Lower lobe of right lung (tissue), 2 donors: ENCODE results near the gene HACE1. TPM values are rescaled to one million over a fixed set of nuclear protein-coding genes. Genes with fewer than 3 reads are reported as not detected.
"Not testable (repeated sequence)": the region's sequence is repeated elsewhere in the genome, so short reads cannot be mapped to it uniquely, and the experiment has no call there.

Experiments used
- ATAC-seq, 2 donors: fragments of 200-7000 bp; cut with Tn5 transposase; one replicate each; pipeline ENCODE4 v1.9.1; 2020 to 2022; ENCODE audit warnings: mild to moderate bottlenecking in 2 of 2, moderate library complexity in 2 of 2
- DNase-seq: peaks from one replicate; pipeline ENCODE4 v3.0.0-alpha.2; 2020
- H3K27ac ChIP-seq: fragments of 200-600 bp; one replicate; pipeline ENCODE4 v1.8.0; 2022
- H3K27me3 ChIP-seq: fragments of 200-600 bp; one replicate; pipeline ENCODE4 v1.8.0; 2022; ENCODE audit warnings: low read depth
- H3K36me3 ChIP-seq: fragments of 200-600 bp; one replicate; pipeline ENCODE4 v1.8.0; 2022; ENCODE audit warnings: mild to moderate bottlenecking
- H3K4me1 ChIP-seq: fragments of 200-600 bp; one replicate; pipeline ENCODE4 v1.8.0; 2022
- H3K4me3 ChIP-seq: fragments of 200-600 bp; one replicate; pipeline ENCODE4 v1.8.0; 2022; ENCODE audit warnings: mild to moderate bottlenecking
- H3K9me3 ChIP-seq: fragments of 200-600 bp; one replicate; pipeline ENCODE4 v1.8.0; 2022
- intact Hi-C: fragments of 100-400 bp; cut with DNase I; formaldehyde crosslinking; loops from one replicate; pipeline ENCODE4 v1.11.0; 2022
- total RNA-seq: library from RNA; stranded (reverse); fragmentation: NEBNext Ultra II Directional; extraction: Animal tissue kit (Norgen Biotek cat#: 25700); gene quantifications from one replicate; pipeline ENCODE4 v1.2.1, GENCODE V29; 2021
- TF ChIP-seq, protein P1 (sequence below): fragments of 200-600 bp; IDR thresholded peaks from one replicate; pipeline ENCODE4 v1.8.0; 2022; ENCODE audit warnings: antibody characterized with exemption, mild to moderate bottlenecking
- donor health status: DM: no; HTN: yes; CAD: no; lungs with severe emphysema.

The HACE1 gene
- total RNA-seq, 1 donor from 2014 or later = 11.5 TPM

DNA sequence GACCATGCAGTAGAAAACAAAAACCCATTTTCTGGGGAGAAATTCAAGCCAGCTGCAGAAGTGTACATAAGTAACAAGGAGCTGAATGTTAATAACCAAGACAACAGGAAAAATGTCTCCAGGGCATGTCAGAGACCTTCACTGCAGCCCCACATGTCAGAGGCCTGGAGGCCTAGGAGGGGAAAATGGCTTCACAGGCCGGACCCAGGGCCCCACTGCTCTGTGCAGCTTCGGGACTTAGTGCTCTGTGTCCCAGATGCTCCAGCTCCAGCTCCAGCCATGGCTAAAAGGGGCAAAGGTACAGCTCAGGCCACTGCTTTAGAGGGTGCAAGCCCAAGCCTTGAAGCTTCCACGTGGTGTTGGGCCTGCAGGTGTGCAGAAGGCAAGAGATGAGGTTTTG, 43.6 kb downstream of the HACE1 start:
- TF ChIP-seq, protein P1, sequence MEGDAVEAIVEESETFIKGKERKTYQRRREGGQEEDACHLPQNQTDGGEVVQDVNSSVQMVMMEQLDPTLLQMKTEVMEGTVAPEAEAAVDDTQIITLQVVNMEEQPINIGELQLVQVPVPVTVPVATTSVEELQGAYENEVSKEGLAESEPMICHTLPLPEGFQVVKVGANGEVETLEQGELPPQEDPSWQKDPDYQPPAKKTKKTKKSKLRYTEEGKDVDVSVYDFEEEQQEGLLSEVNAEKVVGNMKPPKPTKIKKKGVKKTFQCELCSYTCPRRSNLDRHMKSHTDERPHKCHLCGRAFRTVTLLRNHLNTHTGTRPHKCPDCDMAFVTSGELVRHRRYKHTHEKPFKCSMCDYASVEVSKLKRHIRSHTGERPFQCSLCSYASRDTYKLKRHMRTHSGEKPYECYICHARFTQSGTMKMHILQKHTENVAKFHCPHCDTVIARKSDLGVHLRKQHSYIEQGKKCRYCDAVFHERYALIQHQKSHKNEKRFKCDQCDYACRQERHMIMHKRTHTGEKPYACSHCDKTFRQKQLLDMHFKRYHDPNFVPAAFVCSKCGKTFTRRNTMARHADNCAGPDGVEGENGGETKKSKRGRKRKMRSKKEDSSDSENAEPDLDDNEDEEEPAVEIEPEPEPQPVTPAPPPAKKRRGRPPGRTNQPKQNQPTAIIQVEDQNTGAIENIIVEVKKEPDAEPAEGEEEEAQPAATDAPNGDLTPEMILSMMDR = no peak
- Histone ChIP-seq H3K4me3 (no peak overlapping the region), H3K36me3 (no peaks in the 10 kb centered on the region), H3K4me1 (no peaks in the 10 kb centered on the region), H3K27me3 (no peaks in the 10 kb centered on the region), H3K27ac (no peak overlapping the region), H3K9me3 (no peaks in the 10 kb centered on the region)
- intact Hi-C loops = no loop called here
- ATAC-seq (no peak), DNase-seq (no peak)

DNA sequence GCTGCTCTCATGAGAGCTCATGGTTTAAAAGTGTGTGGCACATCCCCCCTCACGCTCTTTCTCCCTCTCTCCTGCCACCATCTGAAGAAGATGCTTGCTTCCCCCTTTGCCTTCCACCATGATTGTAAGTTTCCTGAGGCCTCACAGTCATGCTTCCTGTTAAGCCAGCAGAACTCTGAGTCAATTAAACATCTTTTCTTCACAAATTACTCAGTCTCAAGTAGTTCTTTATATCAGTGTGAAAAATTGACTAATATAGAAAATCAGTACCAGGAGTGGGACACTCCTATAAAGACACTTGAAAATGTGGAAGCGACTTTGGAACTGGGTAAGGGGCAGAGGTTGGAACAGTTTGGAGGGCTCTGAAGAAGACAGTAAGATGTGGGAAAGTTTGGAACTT, 45.0 kb downstream of the HACE1 start:
- H3K4me3 ChIP-seq = no peak overlapping the region
- intact Hi-C loops = no loop called here
- H3K27me3 ChIP-seq = no peaks in the 10 kb centered on the region
- H3K4me1 ChIP-seq = no peaks in the 10 kb centered on the region
- H3K27ac ChIP-seq = no peak overlapping the region
- H3K9me3 ChIP-seq = no peaks in the 10 kb centered on the region
- TF ChIP-seq, protein P1 = no peak
- H3K36me3 ChIP-seq = no peaks in the 10 kb centered on the region
- ATAC-seq = no peak
- no peak for DNase-seq

DNA sequence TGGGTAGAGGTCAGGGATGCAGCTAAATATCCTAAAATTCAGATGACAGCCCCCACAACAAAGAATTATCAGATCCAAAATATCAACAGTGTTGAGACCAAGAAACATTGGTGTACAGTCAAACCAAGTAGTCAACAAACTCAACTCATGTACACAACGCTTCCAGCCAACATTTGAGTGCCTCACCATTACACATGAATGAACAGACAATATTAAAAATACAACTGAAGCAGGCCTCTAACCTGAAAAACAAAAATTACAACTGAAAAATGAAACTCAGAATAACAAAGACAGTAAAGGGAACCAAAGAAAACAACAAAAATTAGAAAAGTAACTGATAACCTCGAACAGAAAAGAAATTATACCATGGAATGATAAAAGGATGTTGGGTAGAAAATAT, 46.2 kb downstream of the HACE1 start:
- H3K27me3 ChIP-seq = no peaks in the 10 kb centered on the region
- no peak for DNase-seq
- TF ChIP-seq, protein P1 = no peak
- no peak overlapping the region for H3K4me3 ChIP-seq
- no peaks in the 10 kb centered on the region for H3K4me1 ChIP-seq
- intact Hi-C loops = no loop called here
- no peak overlapping the region for H3K27ac ChIP-seq
- no peaks in the 10 kb centered on the region for H3K36me3 ChIP-seq
- H3K9me3 ChIP-seq = no peaks in the 10 kb centered on the region
- no peak for ATAC-seq

DNA sequence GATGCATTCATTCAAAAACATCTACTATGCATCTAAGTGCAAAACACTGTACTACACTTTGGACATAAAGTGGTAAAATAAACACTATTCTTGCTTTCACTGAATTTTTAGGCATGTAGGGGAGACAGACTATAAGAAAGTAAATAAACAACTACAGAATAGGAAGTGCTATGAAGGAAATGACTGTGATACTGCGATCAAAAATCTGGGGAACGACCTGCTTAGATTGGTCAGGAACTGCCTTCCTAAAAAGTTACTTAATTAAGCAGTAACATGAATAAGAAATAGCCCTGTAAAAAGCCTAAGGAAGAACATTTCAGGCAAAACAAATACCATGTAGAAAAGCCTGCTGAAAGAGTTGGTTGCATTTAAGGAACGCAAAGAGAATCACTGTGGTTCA, 50.6 kb downstream of the HACE1 start:
- Histone ChIP-seq H3K27ac (no peak overlapping the region), H3K27me3 (no peaks in the 10 kb centered on the region), H3K36me3 (no peaks in the 10 kb centered on the region), H3K9me3 (peaks cover 5% of the 10 kb centered on the region), H3K4me3 (no peak overlapping the region), H3K4me1 (no peaks in the 10 kb centered on the region)
- TF ChIP-seq, protein P1 = no peak
- intact Hi-C loops = no loop called here
- DNase-seq (no peak), ATAC-seq (no peak)

DNA sequence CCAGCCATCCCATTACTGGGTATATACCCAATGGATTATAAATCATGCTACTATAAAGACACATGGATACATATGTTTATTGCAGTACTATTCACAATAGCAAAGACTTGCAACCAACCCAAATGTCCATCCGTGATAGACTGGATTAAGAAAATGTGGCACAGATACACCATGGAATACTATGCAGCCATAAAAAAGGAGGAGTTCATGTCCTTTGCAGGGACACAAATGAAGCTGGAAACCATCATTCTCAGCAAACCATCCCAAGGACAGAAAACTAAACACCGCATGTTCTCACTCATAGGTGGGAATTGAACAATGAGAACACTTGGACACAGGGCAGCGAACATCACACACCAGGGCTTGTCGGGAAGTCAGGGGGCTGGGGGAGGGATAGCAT, 54.4 kb downstream of the HACE1 start:
- DNase-seq, intact Hi-C loops, H3K27me3 ChIP-seq, ATAC-seq, H3K27ac ChIP-seq, H3K9me3 ChIP-seq, H3K4me3 ChIP-seq, H3K36me3 ChIP-seq, H3K4me1 ChIP-seq: not testable (repeated sequence)

DNA sequence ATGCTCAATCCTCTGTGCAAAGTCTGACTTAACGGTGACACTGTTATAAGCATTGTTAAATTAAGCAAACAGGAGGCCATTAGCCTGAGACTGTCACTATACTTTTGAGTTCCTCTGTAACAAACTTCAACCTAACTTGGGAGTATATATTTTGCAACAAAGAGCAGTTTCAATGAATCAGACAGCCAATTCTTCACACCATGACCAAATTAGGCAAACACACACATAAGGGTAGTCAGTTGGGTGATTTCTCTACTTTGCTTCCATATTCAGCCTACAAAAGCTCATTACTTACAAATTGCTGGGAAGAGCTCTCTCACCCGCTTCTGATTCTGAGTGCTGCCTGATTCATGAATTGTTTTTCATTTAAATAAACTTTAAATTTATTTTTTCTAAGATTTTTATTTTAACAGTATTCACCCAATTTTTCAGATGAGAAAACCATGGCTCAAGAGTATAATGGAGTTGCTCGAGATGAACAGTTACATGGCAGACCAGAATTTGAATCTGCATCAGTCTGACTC, 60.5 kb downstream of the HACE1 start:
- H3K27ac ChIP-seq = no peak overlapping the region
- H3K9me3 ChIP-seq = peaks cover under 1% of the 10 kb centered on the region
- H3K36me3 ChIP-seq = peaks cover 14% of the 10 kb centered on the region
- TF ChIP-seq, protein P1 = no peak
- ATAC-seq (no peak), DNase-seq (no peak)
- H3K4me3 ChIP-seq = no peak overlapping the region
- intact Hi-C loops = no loop called here
- no peaks in the 10 kb centered on the region for H3K27me3 ChIP-seq
- H3K4me1 ChIP-seq = no peaks in the 10 kb centered on the region
